Measurements from ENCODE around the gene CELSR1. TPM values are rescaled to one million over a fixed set of nuclear protein-coding genes. Genes with fewer than 3 reads are reported as not detected.
"Not testable (repeated sequence)": the region's sequence is repeated elsewhere in the genome, so short reads cannot be mapped to it uniquely, and the experiment has no call there.

The CELSR1 gene
- total RNA-seq, 2 donors from 2014 or later, result 3.0 to 6.0 TPM

DNA sequence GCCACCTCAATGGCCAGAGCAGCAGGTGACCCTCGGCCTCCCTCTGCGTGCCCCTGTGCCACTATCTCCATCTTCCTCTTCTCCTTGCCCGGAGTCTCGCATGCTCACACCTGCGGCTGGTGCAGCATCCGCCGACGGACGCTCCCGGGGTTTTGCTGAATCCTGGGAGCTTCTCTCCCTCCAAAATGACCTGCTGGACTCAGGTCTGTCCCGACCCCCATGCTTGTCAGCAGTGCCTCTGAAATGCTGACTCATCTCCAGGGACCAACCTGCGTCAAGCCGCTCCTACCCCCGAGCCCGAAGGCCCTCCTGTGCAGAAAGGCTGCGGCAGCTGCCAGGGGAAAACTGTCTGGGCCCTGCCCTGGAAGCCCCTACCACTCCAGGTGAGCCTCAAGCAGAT, 58.4 kb downstream of the CELSR1 start:
- Mint-ChIP-seq H3K27me3 (peaks cover 34% of the 10 kb centered on the region), H3K4me3 (no peak overlapping the region), H3K36me3 (ENCODE audit: low read depth) (peaks cover 4% of the 10 kb centered on the region), H3K4me1 (peaks cover 11% of the 10 kb centered on the region), H3K27ac (no peak overlapping the region)
- H3K9me3 ChIP-seq (ENCODE audit: control insufficient read depth, low read length, poor library complexity, severe bottlenecking), result no peaks in the 10 kb centered on the region
- DNase-seq (no peak), ATAC-seq (no peak)

DNA sequence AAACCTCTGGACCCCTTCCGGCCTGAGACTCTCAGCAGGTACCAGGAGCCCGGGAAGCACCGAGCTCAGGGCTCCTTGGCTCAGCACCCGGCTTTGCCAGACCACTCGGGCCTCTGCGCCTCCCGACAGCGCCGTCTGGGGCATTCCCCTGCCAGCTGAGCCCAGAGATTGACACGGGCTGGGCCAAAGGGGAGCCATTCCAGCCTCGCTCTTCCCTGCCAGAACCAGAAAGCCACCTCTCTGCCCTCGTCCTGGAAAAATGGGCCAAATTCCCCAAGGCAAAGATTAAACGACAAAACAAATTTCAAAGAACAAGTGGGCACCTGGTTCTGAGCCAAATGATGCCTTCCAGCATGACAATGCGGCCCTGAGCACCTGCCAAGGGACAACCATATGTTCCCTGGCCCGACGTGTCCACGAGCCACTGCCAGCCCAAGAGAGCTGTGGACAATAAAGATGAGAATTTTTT, 59.3 kb downstream of the CELSR1 start:
- H3K27me3 Mint-ChIP-seq, result peaks cover 39% of the 10 kb centered on the region
- H3K27ac Mint-ChIP-seq, result no peak overlapping the region
- ATAC-seq (no peak), DNase-seq (no peak)
- H3K4me1 Mint-ChIP-seq, result peaks cover 8% of the 10 kb centered on the region
- H3K4me3 Mint-ChIP-seq, result no peak overlapping the region
- H3K9me3 ChIP-seq (ENCODE audit: control insufficient read depth, low read length, poor library complexity, severe bottlenecking), result no peaks in the 10 kb centered on the region
- H3K36me3 Mint-ChIP-seq (ENCODE audit: low read depth), result peaks cover 4% of the 10 kb centered on the region

DNA sequence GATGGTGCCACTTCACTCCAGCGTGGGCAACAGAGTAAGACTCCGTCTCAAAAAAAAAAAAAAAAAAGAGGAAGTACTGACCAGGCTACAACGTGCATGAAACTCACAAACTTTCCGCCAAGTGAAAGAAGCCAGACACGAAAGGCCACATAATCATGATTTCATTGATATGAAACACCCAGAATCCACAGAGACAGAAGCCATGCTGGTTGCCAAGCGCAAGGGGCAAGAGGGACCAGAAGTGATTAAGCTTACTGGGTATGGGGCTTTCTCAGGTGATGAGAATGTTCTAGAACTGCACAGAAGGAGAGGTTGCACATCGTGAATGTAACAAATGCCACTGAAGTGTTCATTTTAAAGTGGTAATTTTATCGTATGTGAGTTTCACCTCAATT, 60.9 kb downstream of the CELSR1 start:
- no peaks in the 10 kb centered on the region for H3K9me3 ChIP-seq (ENCODE audit: control insufficient read depth, low read length, poor library complexity, severe bottlenecking)
- H3K27me3 Mint-ChIP-seq, result peaks cover 46% of the 10 kb centered on the region
- H3K4me1 Mint-ChIP-seq, result peaks cover 5% of the 10 kb centered on the region
- no peak overlapping the region for H3K27ac Mint-ChIP-seq
- H3K36me3 Mint-ChIP-seq (ENCODE audit: low read depth), result peaks cover 4% of the 10 kb centered on the region
- ATAC-seq (no peak), DNase-seq (no peak)
- no peak overlapping the region for H3K4me3 Mint-ChIP-seq

GRCh38 chr22:46473896-46474557, 63.4 kb downstream of the CELSR1 start:
- Mint-ChIP-seq H3K4me1 (peaks cover 2% of the 10 kb centered on the region), H3K27ac (no peak overlapping the region), H3K4me3 (no peak overlapping the region), H3K27me3 (peaks cover 39% of the 10 kb centered on the region), H3K36me3 (ENCODE audit: low read depth) (peaks cover 4% of the 10 kb centered on the region)
- DNase-seq, result no peak
- ATAC-seq, result no peak
- no peaks in the 10 kb centered on the region for H3K9me3 ChIP-seq (ENCODE audit: control insufficient read depth, low read length, poor library complexity, severe bottlenecking)

GRCh38 chr22:46473021-46473779, 64.2 kb downstream of the CELSR1 start:
- no peak for ATAC-seq
- no peak for DNase-seq
- Mint-ChIP-seq H3K27me3 (peaks cover 36% of the 10 kb centered on the region), H3K4me3 (no peak overlapping the region), H3K36me3 (ENCODE audit: low read depth) (peaks cover 4% of the 10 kb centered on the region), H3K27ac (no peak overlapping the region), H3K4me1 (peaks cover 2% of the 10 kb centered on the region)
- no peaks in the 10 kb centered on the region for H3K9me3 ChIP-seq (ENCODE audit: control insufficient read depth, low read length, poor library complexity, severe bottlenecking)

DNA sequence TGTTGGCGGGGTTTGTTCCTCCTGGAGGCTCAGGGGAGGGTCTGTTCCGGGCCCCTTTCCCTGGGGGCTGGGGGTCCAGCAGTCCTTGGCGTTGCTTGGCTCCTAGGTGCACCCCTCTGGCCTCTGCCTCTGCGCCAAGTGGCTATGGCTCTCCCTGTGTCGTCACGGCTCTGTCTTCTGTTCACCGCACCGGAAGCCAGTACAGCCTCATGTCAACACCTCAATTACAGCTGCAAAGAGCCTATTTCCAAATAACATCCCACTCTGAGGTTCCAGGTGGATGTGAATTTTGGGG, 64.8 kb downstream of the CELSR1 start:
- Mint-ChIP-seq H3K27ac (no peak overlapping the region), H3K36me3 (ENCODE audit: low read depth) (peaks cover 4% of the 10 kb centered on the region), H3K27me3 (peaks cover 31% of the 10 kb centered on the region), H3K4me3 (no peak overlapping the region), H3K4me1 (peaks cover 2% of the 10 kb centered on the region)
- ATAC-seq (no peak), DNase-seq (no peak)
- H3K9me3 ChIP-seq (ENCODE audit: control insufficient read depth, low read length, poor library complexity, severe bottlenecking), result no peaks in the 10 kb centered on the region

DNA sequence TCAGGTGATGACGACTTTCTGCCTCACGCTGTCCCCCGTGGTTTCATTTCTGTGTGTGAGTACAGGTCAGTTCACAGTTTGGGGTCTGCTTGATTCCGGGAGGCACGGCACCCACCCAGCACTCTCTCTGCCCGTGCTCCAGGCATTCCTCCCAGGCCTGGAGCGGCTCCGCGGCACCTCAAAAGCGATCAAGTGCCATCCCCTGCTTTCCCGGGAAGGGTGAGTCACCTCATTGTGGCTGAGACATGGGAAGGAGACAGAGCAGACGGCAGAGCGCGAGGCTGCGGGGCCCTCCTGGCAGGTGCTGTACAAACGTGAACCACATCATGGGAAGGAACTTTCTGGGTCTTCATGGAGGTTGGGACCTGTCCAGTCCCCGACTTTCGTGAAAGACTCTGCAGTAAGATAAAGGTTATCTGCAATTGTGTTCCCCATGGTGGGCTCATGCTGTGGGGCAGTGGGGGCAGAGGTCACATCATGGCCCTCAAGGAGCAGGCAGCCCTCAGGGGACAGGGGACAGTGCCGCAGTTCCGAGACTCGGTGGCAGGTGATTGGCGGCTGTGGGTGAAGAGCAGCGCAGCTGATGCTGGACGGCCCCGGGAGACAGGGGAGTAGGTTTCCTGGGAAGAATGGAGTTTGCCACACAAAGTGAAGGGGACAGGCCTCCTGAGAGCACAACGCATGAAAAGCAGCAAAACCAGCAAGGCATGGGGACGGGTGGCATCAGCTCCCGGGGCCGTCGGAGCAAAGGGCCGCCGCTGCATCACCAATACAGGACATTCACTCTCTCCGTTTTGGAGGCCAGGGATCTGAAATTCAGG, 65.3 kb downstream of the CELSR1 start:
- Mint-ChIP-seq H3K36me3 (ENCODE audit: low read depth) (peaks cover 4% of the 10 kb centered on the region), H3K4me1 (peaks cover 2% of the 10 kb centered on the region), H3K4me3 (no peak overlapping the region), H3K27me3 (peaks cover 31% of the 10 kb centered on the region), H3K27ac (no peak overlapping the region)
- ATAC-seq (no peak), DNase-seq (no peak)
- no peaks in the 10 kb centered on the region for H3K9me3 ChIP-seq (ENCODE audit: control insufficient read depth, low read length, poor library complexity, severe bottlenecking)

DNA sequence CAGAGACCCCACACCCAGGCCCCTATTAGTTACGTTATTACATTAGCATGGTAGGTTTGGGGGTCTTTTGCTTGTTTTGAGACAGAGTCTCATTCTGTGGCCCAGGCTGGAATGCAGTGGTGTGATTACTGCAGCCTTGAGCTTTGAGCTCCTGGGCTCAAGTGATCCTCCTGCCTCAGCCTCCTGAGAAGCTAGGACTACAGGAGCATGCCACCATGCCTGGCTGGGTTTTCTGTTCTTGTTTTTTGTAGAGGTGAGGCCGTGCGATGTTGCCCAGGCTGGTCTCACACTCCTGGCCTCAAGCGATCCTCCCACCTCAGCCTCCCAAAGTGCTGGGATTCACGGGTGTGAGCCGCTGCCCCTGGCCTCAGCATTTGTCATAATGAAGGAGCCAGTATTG, 66.1 kb downstream of the CELSR1 start:
- not testable (repeated sequence) for H3K27ac Mint-ChIP-seq; H3K4me1 Mint-ChIP-seq; H3K9me3 ChIP-seq (ENCODE audit: control insufficient read depth, low read length, poor library complexity, severe bottlenecking); H3K4me3 Mint-ChIP-seq; ATAC-seq; H3K36me3 Mint-ChIP-seq (ENCODE audit: low read depth); DNase-seq
- H3K27me3 Mint-ChIP-seq, result peaks cover 25% of the 10 kb centered on the region

DNA sequence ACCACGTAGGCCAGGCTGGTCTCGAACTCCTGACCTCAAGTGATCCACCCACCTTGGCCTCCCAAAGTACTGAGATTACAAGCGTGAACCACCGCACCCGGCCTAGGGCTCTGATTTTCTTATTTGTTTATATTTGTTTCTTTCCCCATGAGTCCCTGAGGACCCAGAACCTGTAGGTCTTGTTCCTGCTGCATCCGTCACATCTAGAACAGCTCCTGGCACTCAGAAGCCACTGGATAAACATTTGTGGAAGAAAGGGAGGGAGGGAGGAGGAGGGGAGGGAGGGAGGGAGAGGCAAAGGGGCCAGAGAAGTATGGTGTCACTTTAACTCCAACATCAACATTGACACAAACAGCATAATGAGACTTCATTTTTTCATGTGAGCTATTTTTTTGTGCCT, 67.7 kb downstream of the CELSR1 start:
- Mint-ChIP-seq H3K27ac (no peak overlapping the region), H3K4me3 (no peak overlapping the region), H3K27me3 (peaks cover 23% of the 10 kb centered on the region), H3K36me3 (ENCODE audit: low read depth) (no peaks in the 10 kb centered on the region), H3K4me1 (peaks cover 2% of the 10 kb centered on the region)
- no peaks in the 10 kb centered on the region for H3K9me3 ChIP-seq (ENCODE audit: control insufficient read depth, low read length, poor library complexity, severe bottlenecking)
- ATAC-seq (no peak), DNase-seq (no peak)

GRCh38 chr22:46467006-46467405, 70.4 kb downstream of the CELSR1 start:
- Mint-ChIP-seq H3K36me3 (ENCODE audit: low read depth) (no peaks in the 10 kb centered on the region), H3K4me3 (no peak overlapping the region), H3K4me1 (no peaks in the 10 kb centered on the region)

GRCh38 chr22:46466255-46466676, 71.2 kb downstream of the CELSR1 start:
- ATAC-seq (no peak), DNase-seq (no peak)
- Mint-ChIP-seq H3K36me3 (ENCODE audit: low read depth) (no peaks in the 10 kb centered on the region), H3K27me3 (peaks cover 13% of the 10 kb centered on the region), H3K4me3 (no peak overlapping the region), H3K27ac (no peak overlapping the region), H3K4me1 (no peaks in the 10 kb centered on the region)
- no peaks in the 10 kb centered on the region for H3K9me3 ChIP-seq (ENCODE audit: control insufficient read depth, low read length, poor library complexity, severe bottlenecking)

More at GRCh38 chr22:46467006-46467405, 70.4 kb downstream of the CELSR1 start:
- Mint-ChIP-seq H3K27ac (no peak overlapping the region), H3K27me3 (peaks cover 16% of the 10 kb centered on the region)
- H3K9me3 ChIP-seq (ENCODE audit: control insufficient read depth, low read length, poor library complexity, severe bottlenecking), result no peaks in the 10 kb centered on the region
- ATAC-seq (no peak), DNase-seq (no peak)

DNA sequence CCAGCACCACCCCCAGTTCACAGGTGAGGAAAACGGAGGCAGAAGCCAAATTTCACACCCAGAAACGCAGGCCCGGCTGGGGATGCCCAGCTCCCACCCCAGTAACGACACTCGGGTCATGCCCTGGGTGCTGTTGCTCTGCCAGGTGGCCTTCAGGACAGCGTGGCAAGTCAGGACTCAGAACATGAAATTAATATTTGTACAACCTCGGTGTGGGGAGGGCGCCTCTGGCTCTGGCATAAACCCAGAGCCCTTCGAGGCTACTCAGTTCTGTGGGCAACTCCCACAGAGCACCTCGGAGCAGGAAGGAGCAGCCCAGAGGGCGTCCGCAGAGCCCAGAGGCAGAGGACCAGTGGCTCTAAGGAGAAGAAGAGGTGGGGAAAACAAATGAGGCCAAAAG, 71.6 kb downstream of the CELSR1 start:
- ATAC-seq, result no peak

GRCh38 chr22:46465345-46465720, 72.1 kb downstream of the CELSR1 start:
- H3K27ac Mint-ChIP-seq, result peak overlapping the region; percentile 85
- DNase-seq (no peak), ATAC-seq (no peak)
- no peaks in the 10 kb centered on the region for H3K9me3 ChIP-seq (ENCODE audit: control insufficient read depth, low read length, poor library complexity, severe bottlenecking)
- H3K36me3 Mint-ChIP-seq (ENCODE audit: low read depth), result no peaks in the 10 kb centered on the region
- H3K4me3 Mint-ChIP-seq, result no peak overlapping the region
- no peaks in the 10 kb centered on the region for H3K4me1 Mint-ChIP-seq
- peaks cover 13% of the 10 kb centered on the region for H3K27me3 Mint-ChIP-seq

More for the DNA sequence above, 71.6 kb downstream of the CELSR1 start:
- peaks cover 13% of the 10 kb centered on the region for H3K27me3 Mint-ChIP-seq
- DNase-seq, result no peak
- H3K36me3 Mint-ChIP-seq (ENCODE audit: low read depth), result no peaks in the 10 kb centered on the region
- H3K4me1 Mint-ChIP-seq, result no peaks in the 10 kb centered on the region
- H3K4me3 Mint-ChIP-seq, result no peak overlapping the region
- H3K9me3 ChIP-seq (ENCODE audit: control insufficient read depth, low read length, poor library complexity, severe bottlenecking), result no peaks in the 10 kb centered on the region
- H3K27ac Mint-ChIP-seq, result peak overlapping the region; percentile 85
